B cell (primary cell): ENCODE results near the gene ACE. TPM values are rescaled to one million over a fixed set of nuclear protein-coding genes. Genes with fewer than 3 reads are reported as not detected.

Experiments
- ATAC-seq: fragments of 200-7000 bp; cut with Tn5 transposase; one replicate; pipeline ENCODE4 v1.10.0; 2021; ENCODE audit warnings: low read depth, mild to moderate bottlenecking, moderate number of reproducible peaks, moderate library complexity
- CTCF ChIA-PET: fragments of 350-600 bp; sonication (Branson Sonifier 250); formaldehyde crosslinking; loops from one replicate; lab custom pipeline; 2021; ENCODE audit warnings: antibody characterized with exemption, inconsistent platforms; lab: Charles Lee
- POLR2A ChIA-PET: fragments of 350-600 bp; sonication (Branson Sonifier 250); formaldehyde crosslinking; loops from one replicate; lab custom pipeline; 2021; ENCODE audit warnings: antibody characterized with exemption; lab: Charles Lee
- DNase-seq: peaks from one replicate; pipeline ENCODE4 v3.0.0; 2013
- H2AFZ ChIP-seq: 2 replicates; pipeline ENCODE4 v1.6.1; 2012; ENCODE audit warnings: mild to moderate bottlenecking, low read depth, low read length; ENCODE audit not compliant: insufficient read depth, poor library complexity, severe bottlenecking
- H3K27ac ChIP-seq, 2 donors: 1 replicate in 1 of 2; 2 replicates in 1 of 2; pipeline ENCODE4 v1.5.1; 2012 to 2013; ENCODE audit warnings: low read length in 2 of 2, mild to moderate bottlenecking in 2 of 2, moderate library complexity in 1 of 2
- H3K27me3 ChIP-seq, 4 experiments: fragments of 200-600 bp in 1 of 4; sonication (generic) in 1 of 4; replicated peaks in 1 of 4; 1 replicate in 2 of 4; 2 replicates in 2 of 4; pipeline versions ENCODE4 v1.6.1 to v1.7.0; 2013 to 2016; ENCODE audit warnings: low read length in 3 of 4, mild to moderate bottlenecking in 2 of 4, mixed read lengths in 1 of 4, moderate library complexity in 1 of 4; ENCODE audit not compliant: insufficient read depth in 4 of 4, control insufficient read depth in 3 of 4; ENCODE audit errors: control extremely low read depth in 1 of 4
- H3K36me3 ChIP-seq, 2 experiments: replicated peaks in 1 of 2; 1 replicate in 1 of 2; 2 replicates in 1 of 2; pipeline versions ENCODE4 v1.6.1 to v1.7.1; 2013; ENCODE audit warnings: low read length in 1 of 2; ENCODE audit not compliant: insufficient read depth in 2 of 2, control insufficient read depth in 1 of 2; ENCODE audit errors: control extremely low read depth in 1 of 2, extremely low read depth in 1 of 2
- H3K4me1 ChIP-seq, 2 donors: fragments of 200-600 bp in 1 of 2; sonication (generic) in 1 of 2; 1 replicate in 1 of 2; 2 replicates in 1 of 2; pipeline versions ENCODE4 v1.5.1 to v1.6.1; 2013 to 2017; ENCODE audit warnings: low read length in 2 of 2; ENCODE audit not compliant: control insufficient read depth in 2 of 2, insufficient read depth in 2 of 2
- H3K4me2 ChIP-seq: replicated peaks from 2 replicates; pipeline ENCODE3; 2012; ENCODE audit warnings: mild to moderate bottlenecking, low read depth, low read length; ENCODE audit not compliant: poor library complexity, severe bottlenecking
- H3K4me3 ChIP-seq, 5 experiments: fragments of 200-600 bp in 1 of 5; sonication (generic) in 1 of 5; 1 replicate in 3 of 5; 2 replicates in 2 of 5; pipeline versions ENCODE4 v1.5.1 to v1.7.0; 2011 to 2016; ENCODE audit warnings: low read length in 4 of 5, mild to moderate bottlenecking in 4 of 5, low read depth in 2 of 5, control low read depth in 1 of 5, moderate library complexity in 1 of 5; ENCODE audit not compliant: insufficient read depth in 1 of 5; ENCODE audit errors: control extremely low read depth in 1 of 5, extremely low read depth in 1 of 5
- H3K79me2 ChIP-seq: fragments of 200-600 bp; sonication (generic); one replicate; pipeline ENCODE4 v1.6.0; 2016; ENCODE audit warnings: low read length; ENCODE audit not compliant: control insufficient read depth, insufficient read depth
- H3K9ac ChIP-seq: fragments of 200-600 bp; sonication (generic); 2 replicates; pipeline ENCODE4 v1.6.1; 2017; ENCODE audit warnings: mild to moderate bottlenecking, low read length, moderate library complexity
- H3K9me3 ChIP-seq, 3 donors: one replicate each; pipeline versions ENCODE4 v1.6.1 to v1.7.1; 2013; ENCODE audit warnings: low read length in 2 of 3; ENCODE audit not compliant: control insufficient read depth in 2 of 3, insufficient read depth in 1 of 3; ENCODE audit errors: control extremely low read depth in 1 of 3
- H4K20me1 ChIP-seq: 2 replicates; pipeline ENCODE4 v1.6.0; 2012; ENCODE audit warnings: mild to moderate bottlenecking, low read length; ENCODE audit not compliant: insufficient read depth, control insufficient read depth, poor library complexity, severe bottlenecking
- H3K27ac Mint-ChIP-seq: one replicate; pipeline ENCODE4 v1.8.0; 2021; ENCODE audit warnings: mixed read lengths
- H3K27me3 Mint-ChIP-seq: one replicate; pipeline ENCODE4 v1.8.0; 2021; ENCODE audit warnings: mixed read lengths
- H3K4me1 Mint-ChIP-seq: one replicate; pipeline ENCODE4 v1.8.0; 2021; ENCODE audit warnings: mixed read lengths
- H3K4me3 Mint-ChIP-seq: one replicate; pipeline ENCODE4 v1.8.0; 2021; ENCODE audit warnings: mixed read lengths
- H3K9me3 Mint-ChIP-seq: one replicate; pipeline ENCODE4 v1.8.0; 2022; ENCODE audit warnings: mixed read lengths; ENCODE audit not compliant: insufficient read depth
- CTCF ChIP-seq: fragments of 200-600 bp; IDR thresholded peaks from one replicate; pipeline ENCODE4 v1.8.0; 2022; ENCODE audit warnings: antibody characterized with exemption, mild to moderate bottlenecking
- EZH2 ChIP-seq: IDR thresholded peaks from 2 replicates; pipeline ENCODE4 v1.6.1; 2012; ENCODE audit warnings: borderline replicate concordance, low read depth, mild to moderate bottlenecking, moderate library complexity, low read length; ENCODE audit not compliant: insufficient read depth, poor library complexity, severe bottlenecking
- WGBS: methylation state at CpG from one replicate; pipeline ENCODE4 v1.1.5; 2013; ENCODE audit warnings: missing lambda C conversion rate; ENCODE audit not compliant: insufficient coverage; 5-methylcytosine and 5-hydroxymethylcytosine counted together
- intact Hi-C: fragments of 100-400 bp; cut with micrococcal nuclease; formaldehyde crosslinking; loops from one replicate; pipeline ENCODE4 v1.10.0; 2022
- polyA plus RNA-seq: library from polyadenylated mRNA; depleted of rRNA; stranded (reverse); fragments of >200 nt; gene quantifications from 2 replicates; pipeline ENCODE4 v1.2.3, GENCODE V29; 2012
- total RNA-seq, 2 donors: library from RNA; stranded (reverse); fragments of 120-200 nt in 1 of 2; gene quantifications; 1 replicate in 1 of 2; 2 replicates in 1 of 2; pipeline versions ENCODE4 v1.2.3 to v1.2.4, GENCODE V29; 2013 to 2022

ACE gene
- total and polyA plus RNA-seq, 2 donors (not counting 1 experiment from before 2014, with no cell fraction given) = 0.67 to 2.6 TPM

GRCh38 chr17:63537001-63537400 is 60.1 kb downstream of the ACE start:
- Histone ChIP-seq H3K4me1 (peaks cover 12% of the 10 kb centered on the region in 2 donors), H3K9ac (no peak overlapping the region), H3K9me3 (no peaks in the 10 kb centered on the region), H3K4me3 (no peak overlapping the region), H3K36me3 (no peaks in the 10 kb centered on the region), H4K20me1 (no peaks in the 10 kb centered on the region), H2AFZ (no peak overlapping the region), H3K27me3 (peaks cover 0 to 30% (median 18%) of the 10 kb centered on the region in 4 experiments), H3K79me2 (peaks cover 2% of the 10 kb centered on the region), H3K27ac (no peak overlapping the region), H3K4me2 (no peak overlapping the region)
- no peak for DNase-seq
- H3K9me3 Mint-ChIP-seq = no peaks in the 10 kb centered on the region
- CTCF ChIA-PET = no interaction called here
- no peak overlapping the region for H3K4me3 Mint-ChIP-seq
- TF ChIP-seq CTCF = no peak
- TF ChIP-seq EZH2 = no peak
- POLR2A ChIA-PET = no interaction called here
- intact Hi-C loops = no loop called here
- 97% methylated on average over 4 of the region's 4 CpGs for WGBS
- peaks cover 37% of the 10 kb centered on the region for H3K27me3 Mint-ChIP-seq
- no peak for ATAC-seq
- peaks cover 5% of the 10 kb centered on the region for H3K4me1 Mint-ChIP-seq
- H3K27ac Mint-ChIP-seq = no peak overlapping the region

DNA sequence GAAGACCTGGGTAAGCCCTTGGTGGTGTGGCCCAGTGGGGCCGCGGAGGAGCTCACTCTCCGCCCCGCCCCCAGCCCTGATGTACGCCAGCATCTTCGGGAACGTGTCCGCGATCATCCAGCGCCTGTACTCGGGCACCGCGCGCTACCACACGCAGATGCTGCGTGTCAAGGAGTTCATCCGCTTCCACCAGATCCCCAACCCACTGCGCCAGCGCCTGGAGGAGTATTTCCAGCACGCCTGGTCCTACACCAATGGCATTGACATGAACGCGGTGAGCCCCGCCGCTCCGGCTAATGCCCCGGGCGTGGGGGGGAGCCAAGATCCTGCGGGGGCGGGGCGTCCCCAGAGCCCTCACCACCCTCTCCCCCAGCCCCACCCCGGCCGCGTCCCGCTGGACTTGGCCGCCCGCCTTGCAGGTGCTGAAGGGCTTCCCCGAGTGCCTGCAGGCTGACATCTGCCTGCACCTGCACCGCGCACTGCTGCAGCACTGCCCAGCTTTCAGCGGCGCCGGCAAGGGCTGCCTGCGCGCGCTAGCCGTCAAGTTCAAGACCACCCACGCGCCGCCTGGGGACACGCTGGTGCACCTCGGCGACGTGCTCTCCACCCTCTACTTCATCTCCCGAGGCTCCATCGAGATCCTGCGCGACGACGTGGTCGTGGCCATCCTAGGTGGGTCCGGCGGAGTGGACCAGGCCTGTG is 61.3 kb downstream of the ACE start:
- peak; percentile 39 for ATAC-seq
- H3K79me2 ChIP-seq = peaks cover 4% of the 10 kb centered on the region
- peaks cover 12% of the 10 kb centered on the region in 2 donors for H3K4me1 ChIP-seq
- H3K36me3 ChIP-seq = no peaks in the 10 kb centered on the region
- ChIA-PET POLR2A (no interaction called here), CTCF (no interaction called here)
- Mint-ChIP-seq H3K4me3 (peak overlapping the region; percentile 56), H3K27me3 (peaks cover 39% of the 10 kb centered on the region), H3K9me3 (no peaks in the 10 kb centered on the region), H3K4me1 (peaks cover 5% of the 10 kb centered on the region), H3K27ac (no peak overlapping the region)
- H3K4me3 ChIP-seq = peak overlapping the region in 1 of 5 experiments; percentile 5
- no peaks in the 10 kb centered on the region for H4K20me1 ChIP-seq
- peaks cover 0 to 30% (median 18%) of the 10 kb centered on the region in 4 experiments for H3K27me3 ChIP-seq
- H3K4me2 ChIP-seq = peak overlapping the region; percentile 60
- H3K9me3 ChIP-seq = no peaks in the 10 kb centered on the region
- 6% methylated on average over 54 of the region's 62 CpGs for WGBS
- no peak overlapping the region for H3K9ac ChIP-seq
- intact Hi-C loops = no loop called here
- peak overlapping the region; percentile 46 for H2AFZ ChIP-seq
- DNase-seq = no peak
- no peak overlapping the region for H3K27ac ChIP-seq
- no peak for TF ChIP-seq CTCF
- TF ChIP-seq EZH2 = no peak
